Mesodermal cell (in vitro differentiated cells): ENCODE data around the gene XIRP2.

Experiments used
- H3K27ac ChIP-seq: 2 replicates; pipeline ENCODE4 v1.7.0; 2013; ENCODE audit warnings: mild to moderate bottlenecking, low read depth, low read length, moderate library complexity; ENCODE audit not compliant: severe bottlenecking
- H3K36me3 ChIP-seq: 2 replicates; pipeline ENCODE4 v1.7.1; 2013; ENCODE audit warnings: mild to moderate bottlenecking, low read length, moderate library complexity; ENCODE audit not compliant: control insufficient read depth, insufficient read depth
- H3K4me1 ChIP-seq: one replicate; pipeline ENCODE4 v1.7.1; 2013; ENCODE audit warnings: mild to moderate bottlenecking, low read length; ENCODE audit not compliant: insufficient read depth, control insufficient read depth, poor library complexity, severe bottlenecking
- H3K4me3 ChIP-seq: 2 replicates; pipeline ENCODE4 v1.7.0; 2013; ENCODE audit warnings: low read length, control low read depth, mild to moderate bottlenecking; ENCODE audit not compliant: insufficient read depth, poor library complexity, severe bottlenecking; ENCODE audit errors: extremely low read depth
- H3K9me3 ChIP-seq: 2 replicates; pipeline ENCODE4 v1.7.1; 2013; ENCODE audit warnings: mild to moderate bottlenecking, low read length, moderate library complexity; ENCODE audit not compliant: control insufficient read depth
- WGBS, 2 experiments: methylation state at CpG; one replicate each; pipeline ENCODE4 v1.1.5; 2013; ENCODE audit warnings: missing lambda C conversion rate in 2 of 2; ENCODE audit not compliant: insufficient coverage in 2 of 2; 5-methylcytosine and 5-hydroxymethylcytosine counted together

The XIRP2 gene

DNA sequence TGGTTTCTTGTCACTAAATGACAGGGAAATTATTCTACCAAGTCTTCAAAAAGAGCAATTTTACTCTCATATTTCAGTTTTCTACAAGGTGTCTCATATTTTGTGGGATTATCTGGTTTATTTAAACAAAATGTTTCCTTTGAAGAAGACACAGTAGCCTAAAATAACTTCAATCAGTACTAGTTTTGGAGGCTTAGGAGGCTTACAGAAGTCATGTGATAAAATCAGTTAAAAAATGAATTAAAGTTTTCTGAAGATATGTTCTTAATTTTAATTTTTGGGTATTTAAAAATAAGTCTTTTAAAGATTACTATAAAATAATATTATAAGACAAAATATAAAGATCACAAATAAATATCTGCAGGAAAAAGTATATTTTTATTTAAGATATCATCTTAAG is 95.9 kb downstream of the XIRP2 start:
- Histone ChIP-seq H3K27ac (no peak overlapping the region), H3K9me3 (no peaks in the 10 kb centered on the region), H3K4me3 (no peak overlapping the region), H3K36me3 (no peaks in the 10 kb centered on the region), H3K4me1 (no peaks in the 10 kb centered on the region)

DNA sequence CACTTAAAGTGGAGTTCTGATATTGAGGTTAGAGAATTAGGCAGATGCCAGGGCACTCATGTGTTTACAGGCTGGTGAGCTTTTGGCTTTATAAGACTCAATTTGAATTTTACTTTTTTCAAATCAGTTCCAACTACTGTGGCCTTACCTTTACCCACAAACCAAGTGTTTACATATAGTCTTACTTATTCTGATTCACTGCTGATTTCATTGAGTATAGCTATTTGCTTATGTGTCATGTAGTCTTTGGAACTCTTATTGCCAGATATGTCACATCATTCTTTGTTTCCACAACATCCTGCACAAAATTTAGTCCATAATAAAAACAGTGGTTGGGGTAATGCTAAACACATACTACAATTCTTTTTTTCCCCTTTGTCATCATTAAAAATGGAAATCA is 96.5 kb downstream of the XIRP2 start:
- Histone ChIP-seq H3K36me3 (no peaks in the 10 kb centered on the region), H3K27ac (no peak overlapping the region), H3K9me3 (no peaks in the 10 kb centered on the region), H3K4me1 (no peaks in the 10 kb centered on the region), H3K4me3 (no peak overlapping the region)

DNA sequence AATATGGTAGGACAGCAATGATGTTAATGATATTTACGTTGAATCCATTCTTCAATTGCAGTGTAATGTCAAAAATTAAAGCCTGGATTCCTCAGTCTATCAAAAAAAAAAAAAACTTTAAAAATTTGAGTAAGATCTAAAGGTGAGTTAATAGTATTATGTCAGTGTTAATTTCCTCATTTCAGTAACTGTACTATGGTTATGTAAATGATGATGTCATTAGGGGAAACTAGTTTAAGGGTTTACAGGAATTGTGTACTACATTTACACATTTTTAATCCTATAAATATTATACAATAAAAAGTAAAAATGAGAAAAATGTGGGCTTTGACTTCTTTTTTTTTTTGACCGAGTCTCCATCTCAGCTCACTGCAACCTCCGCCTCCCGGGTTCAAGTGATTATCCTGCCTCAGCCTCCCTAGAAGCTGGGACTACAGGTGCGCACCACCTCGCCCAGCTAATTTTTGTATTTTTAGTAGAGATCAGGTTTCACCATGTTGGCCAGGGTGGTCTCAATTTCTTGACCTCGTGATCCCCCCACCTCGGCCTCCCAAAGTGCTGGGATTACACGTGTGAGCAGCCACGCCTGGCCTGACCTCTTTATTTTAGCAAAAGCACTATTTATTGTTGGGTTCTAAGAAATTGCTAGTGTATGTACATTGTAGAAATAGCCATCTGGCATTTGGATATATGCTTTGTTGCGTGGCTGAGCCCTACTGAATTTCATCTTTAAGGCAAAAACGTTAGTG is 106.5 kb downstream of the XIRP2 start:
- Histone ChIP-seq H3K4me3 (no peak overlapping the region), H3K27ac (no peak overlapping the region), H3K4me1 (no peaks in the 10 kb centered on the region), H3K9me3 (no peaks in the 10 kb centered on the region), H3K36me3 (no peaks in the 10 kb centered on the region)
- WGBS, 2 experiments, result 88 to 91% methylated on average over 6 to 9 of the region's 12 CpGs

DNA sequence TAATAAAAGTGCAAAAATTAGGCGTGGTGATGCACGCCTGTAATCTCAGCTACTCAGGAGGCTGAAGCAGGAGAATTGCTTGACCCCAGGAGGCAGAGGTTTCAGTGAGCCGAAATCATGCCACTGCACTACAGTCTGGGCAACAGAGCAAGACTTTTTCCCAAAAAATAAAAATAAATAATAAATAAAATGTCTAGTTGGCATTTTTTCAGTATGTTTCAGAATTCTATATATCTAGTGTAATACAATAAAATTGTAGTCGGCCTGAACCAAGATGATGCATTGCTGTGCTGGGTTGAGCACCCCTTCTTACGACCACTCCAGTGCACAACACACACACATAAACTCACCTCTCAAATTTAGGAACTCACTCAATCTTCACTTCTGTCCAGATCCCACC is 108.2 kb downstream of the XIRP2 start:
- no peak overlapping the region for H3K4me3 ChIP-seq
- no peak overlapping the region for H3K27ac ChIP-seq
- no peaks in the 10 kb centered on the region for H3K36me3 ChIP-seq
- 65 to 100% methylated on average over 2 to 4 of the region's 5 CpGs for WGBS, 2 experiments
- H3K4me1 ChIP-seq, result no peaks in the 10 kb centered on the region
- no peaks in the 10 kb centered on the region for H3K9me3 ChIP-seq

DNA sequence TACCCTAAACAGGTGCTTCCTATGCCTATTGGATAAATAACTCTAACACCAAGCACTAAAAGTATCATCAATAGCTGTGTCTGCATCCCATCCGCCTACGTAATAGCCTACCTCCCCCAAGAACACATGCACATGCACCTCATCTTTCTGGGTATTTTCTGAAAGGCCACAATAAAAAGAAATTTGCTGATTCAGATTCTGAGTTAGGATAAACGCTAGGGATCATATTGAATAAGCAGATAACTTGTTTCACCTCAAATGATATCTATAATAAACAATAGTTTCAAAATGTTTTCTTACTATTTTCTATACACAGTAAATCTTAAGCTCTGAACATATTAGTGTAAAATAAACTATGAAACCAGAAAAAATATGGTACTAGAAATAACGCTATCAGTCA is 112.9 kb downstream of the XIRP2 start:
- Histone ChIP-seq H3K36me3 (no peaks in the 10 kb centered on the region), H3K4me1 (no peaks in the 10 kb centered on the region), H3K9me3 (no peaks in the 10 kb centered on the region), H3K4me3 (no peak overlapping the region), H3K27ac (no peak overlapping the region)
- no CpG with 5 or more reads among the region's 4 CpGs for WGBS, 2 experiments

DNA sequence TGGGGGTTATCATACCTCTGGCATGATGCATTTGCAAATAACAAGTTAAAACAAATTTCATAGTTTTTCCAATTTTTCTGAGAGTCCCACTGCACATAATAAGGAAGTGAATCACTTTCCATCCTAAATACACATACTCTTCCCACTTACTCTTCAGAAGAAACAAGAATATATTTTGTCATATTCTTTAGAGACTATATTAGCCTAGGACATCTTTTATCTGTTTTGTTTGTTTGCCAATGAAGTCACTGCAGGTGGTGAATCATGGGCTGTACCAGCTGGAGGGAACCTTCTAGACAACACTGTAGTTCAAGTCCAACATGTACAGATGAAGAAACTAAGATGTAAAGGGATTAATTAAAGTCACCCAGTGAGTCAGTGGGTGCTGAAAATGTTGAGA is 116.8 kb downstream of the XIRP2 start:
- H3K9me3 ChIP-seq, result no peaks in the 10 kb centered on the region
- H3K4me3 ChIP-seq, result no peak overlapping the region
- no peaks in the 10 kb centered on the region for H3K36me3 ChIP-seq
- no peak overlapping the region for H3K27ac ChIP-seq
- H3K4me1 ChIP-seq, result no peaks in the 10 kb centered on the region

DNA sequence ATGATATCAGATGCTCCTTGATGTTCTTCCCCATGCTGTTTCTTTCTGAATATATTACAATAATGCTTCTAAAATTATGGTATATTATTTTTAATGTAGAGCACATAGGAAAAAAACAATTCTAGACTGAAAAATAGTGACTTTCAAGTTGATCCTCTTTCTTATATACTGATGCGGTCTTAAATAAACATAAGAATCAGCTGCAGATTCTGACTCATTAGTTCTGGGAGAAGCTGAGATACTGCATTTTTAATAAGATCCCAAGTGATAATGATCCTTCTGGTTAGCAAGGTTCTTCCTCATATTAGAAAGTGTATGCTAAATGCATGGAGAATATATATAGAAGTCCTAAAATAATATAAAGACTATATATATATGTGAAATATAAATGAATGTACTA is 124.9 kb downstream of the XIRP2 start:
- no peaks in the 10 kb centered on the region for H3K4me1 ChIP-seq
- no peaks in the 10 kb centered on the region for H3K9me3 ChIP-seq
- H3K27ac ChIP-seq, result no peak overlapping the region
- no CpG with 5 or more reads among the region's 1 CpG for WGBS, 2 experiments
- H3K4me3 ChIP-seq, result no peak overlapping the region
- no peaks in the 10 kb centered on the region for H3K36me3 ChIP-seq

DNA sequence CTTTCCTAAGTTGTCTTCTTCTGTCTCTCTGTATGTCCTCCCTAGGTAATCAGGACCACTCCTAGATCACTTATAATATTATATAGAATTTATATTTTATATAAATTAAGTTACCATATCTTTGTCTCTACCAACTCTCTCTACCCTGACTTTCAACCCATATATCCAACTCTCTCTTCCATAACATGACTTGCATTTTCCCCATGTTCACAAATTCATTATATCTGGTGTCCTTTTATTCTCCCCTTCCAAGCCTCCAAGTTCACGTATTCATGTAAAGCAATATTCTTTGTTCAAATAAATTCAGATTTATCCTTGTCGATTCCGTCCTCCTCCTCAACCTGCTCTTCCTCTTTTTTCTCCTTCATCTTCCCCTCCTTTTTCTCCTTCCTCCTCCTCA is 127.5 kb downstream of the XIRP2 start:
- Histone ChIP-seq H3K9me3 (no peaks in the 10 kb centered on the region), H3K4me1 (no peaks in the 10 kb centered on the region), H3K36me3 (no peaks in the 10 kb centered on the region), H3K27ac (no peak overlapping the region), H3K4me3 (no peak overlapping the region)
- WGBS, 2 experiments, result 90 to 98% methylated on average over 3 of the region's 3 CpGs

DNA sequence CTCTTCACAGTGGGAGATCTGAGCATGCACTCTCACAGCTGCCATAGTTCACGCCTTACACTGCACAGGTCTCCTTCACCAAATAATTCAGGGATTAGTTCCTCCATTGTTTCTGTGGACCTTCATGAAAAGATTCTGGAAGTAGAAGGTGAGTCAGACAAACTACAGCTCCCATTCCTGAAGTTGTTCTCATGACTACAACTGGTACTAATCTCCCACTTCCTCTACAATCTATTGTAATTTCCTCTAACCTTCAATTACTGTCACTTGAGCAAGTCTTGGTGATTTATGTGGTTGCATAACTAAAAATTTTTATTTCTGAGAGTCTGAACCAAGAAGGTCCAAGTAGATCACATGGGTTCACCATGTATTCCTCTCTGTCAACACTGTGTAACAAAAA is 128.7 kb downstream of the XIRP2 start:
- Histone ChIP-seq H3K4me1 (no peaks in the 10 kb centered on the region), H3K4me3 (no peak overlapping the region), H3K27ac (no peak overlapping the region), H3K36me3 (no peaks in the 10 kb centered on the region), H3K9me3 (no peaks in the 10 kb centered on the region)
- WGBS, 2 experiments, result 71% methylated on average over 1 of the region's 1 CpG; no CpG with 5 or more reads in 1 of the 2 experiments

DNA sequence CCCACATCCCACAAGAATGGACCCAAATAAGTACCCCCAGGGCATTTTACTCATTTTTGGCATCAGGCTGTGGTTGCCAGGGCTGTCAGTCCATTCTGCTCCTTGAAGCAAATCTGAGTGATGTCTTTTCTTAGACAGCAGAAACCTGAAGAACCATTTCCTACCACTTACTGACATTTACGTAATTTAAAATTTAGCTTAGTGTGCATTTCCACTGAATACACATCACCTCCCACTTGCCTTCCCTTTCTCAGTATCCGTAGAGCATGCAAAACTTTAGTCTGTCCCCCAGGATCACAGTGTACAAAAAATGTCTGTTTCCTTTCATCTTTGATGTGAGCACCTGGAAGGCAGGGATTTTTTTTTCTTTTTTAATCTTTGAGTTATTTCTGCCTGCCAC is 130.3 kb downstream of the XIRP2 start:
- Histone ChIP-seq H3K4me1 (no peaks in the 10 kb centered on the region), H3K4me3 (no peak overlapping the region), H3K36me3 (no peaks in the 10 kb centered on the region), H3K9me3 (no peaks in the 10 kb centered on the region), H3K27ac (no peak overlapping the region)
- WGBS, 2 experiments, result 83 to 92% methylated on average over 1 to 2 of the region's 2 CpGs

DNA sequence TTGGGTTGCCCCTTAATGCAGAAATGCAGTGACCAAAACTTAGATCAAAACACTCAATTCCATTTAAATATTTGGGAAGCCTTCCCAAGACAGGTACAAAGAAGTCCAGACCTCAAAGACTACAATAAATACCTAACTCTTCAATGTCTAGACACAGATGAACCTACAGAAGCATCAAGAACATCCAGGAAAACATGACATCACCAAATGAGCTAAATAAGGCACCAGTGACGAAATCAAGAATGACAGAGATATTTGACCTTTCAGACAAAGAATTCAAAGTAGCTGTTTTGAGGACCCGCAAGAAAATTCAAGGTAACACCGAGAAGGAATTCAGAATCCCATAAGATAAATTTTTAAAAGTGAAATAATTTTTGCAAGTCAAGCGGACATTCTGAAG is 140.2 kb downstream of the XIRP2 start:
- H3K27ac ChIP-seq, result no peak overlapping the region
- 90% methylated on average over 3 of the region's 4 CpGs; no CpG with 5 or more reads in 1 of the 2 experiments for WGBS, 2 experiments

More for the DNA sequence above, 140.2 kb downstream of the XIRP2 start:
- Histone ChIP-seq H3K9me3 (no peaks in the 10 kb centered on the region), H3K4me1 (no peaks in the 10 kb centered on the region), H3K4me3 (no peak overlapping the region), H3K36me3 (no peaks in the 10 kb centered on the region)
